WTC11 (cell line): Measurements from ENCODE around the gene RFX8. TPM values are rescaled to one million over a fixed set of nuclear protein-coding genes. Genes with fewer than 3 reads are reported as not detected.

Experiments
- ATAC-seq: fragments of 200-7000 bp; cut with Tn5 transposase; 2 replicates; pipeline ENCODE4 v1.10.0; 2021; ENCODE audit warnings: mild to moderate bottlenecking, moderate library complexity
- CTCF ChIA-PET: fragments of 300-600 bp; sonication (Branson Sonifier 250); formaldehyde crosslinking; loops from one replicate; lab custom pipeline; 2021; ENCODE audit warnings: antibody characterized with exemption; lab: Charles Lee
- POLR2A ChIA-PET: fragments of 350-600 bp; sonication (Branson Sonifier 250); formaldehyde crosslinking; loops from one replicate; lab custom pipeline; 2021; ENCODE audit warnings: antibody characterized with exemption; lab: Charles Lee
- DNase-seq: peaks from one replicate; pipeline ENCODE4 v3.0.0; 2021; ENCODE audit warnings: low spot score
- H3K27ac Mint-ChIP-seq: 2 replicates; pipeline ENCODE4 v1.8.0; 2021; ENCODE audit warnings: mixed read lengths
- H3K27me3 Mint-ChIP-seq: 2 replicates; pipeline ENCODE4 v1.8.0; 2021; ENCODE audit warnings: low read depth, mild to moderate bottlenecking, moderate library complexity, mixed read lengths
- H3K36me3 Mint-ChIP-seq: 2 replicates; pipeline ENCODE4 v1.8.0; 2021; ENCODE audit warnings: mixed read lengths
- H3K4me1 Mint-ChIP-seq: 2 replicates; pipeline ENCODE4 v1.8.0; 2022; ENCODE audit warnings: mixed read lengths
- H3K4me3 Mint-ChIP-seq: 2 replicates; pipeline ENCODE4 v1.8.0; 2021; ENCODE audit warnings: mild to moderate bottlenecking, moderate library complexity, mixed read lengths
- H3K9me3 Mint-ChIP-seq: 2 replicates; pipeline ENCODE4 v1.8.0; 2021; ENCODE audit warnings: mixed read lengths
- E2F4 ChIP-seq: sonication (generic); formaldehyde crosslinking; IDR thresholded peaks from 2 replicates; pipeline ENCODE4 v1.8.1; 2022; ENCODE audit warnings: low read depth, mild to moderate bottlenecking, moderate library complexity, missing genetic modification reagents, borderline replicate concordance
- MLX ChIP-seq: sonication (generic); formaldehyde crosslinking; IDR thresholded peaks from 2 replicates; pipeline ENCODE4 v1.8.1; 2023; ENCODE audit warnings: mild to moderate bottlenecking, missing genetic modification reagents, moderate library complexity
- NR3C1 ChIP-seq: sonication (generic); formaldehyde crosslinking; conservative IDR thresholded peaks from 2 replicates; pipeline ENCODE4 v1.8.1; 2023; ENCODE audit warnings: low read depth, mild to moderate bottlenecking, missing genetic modification reagents
- RORB ChIP-seq: fragments of 250-450 bp; sonication (Bioruptor Pico); IDR thresholded peaks from 2 replicates; pipeline ENCODE4 v1.9.0; 2021; ENCODE audit warnings: mild to moderate bottlenecking
- SMAD4 ChIP-seq: sonication (generic); formaldehyde crosslinking; IDR thresholded peaks from 2 replicates; pipeline ENCODE4 v1.8.0; 2022; ENCODE audit warnings: mild to moderate bottlenecking, missing genetic modification reagents
- TCF7 ChIP-seq: sonication (generic); formaldehyde crosslinking; IDR thresholded peaks from 2 replicates; pipeline ENCODE4 v1.8.0; 2022; ENCODE audit warnings: mild to moderate bottlenecking, low read depth, missing genetic modification reagents, moderate library complexity
- TEAD4 ChIP-seq: sonication (generic); formaldehyde crosslinking; IDR thresholded peaks from 2 replicates; pipeline ENCODE4 v1.8.0; 2022; ENCODE audit warnings: mild to moderate bottlenecking, missing genetic modification reagents
- TP53 ChIP-seq: sonication (generic); formaldehyde crosslinking; IDR thresholded peaks from 2 replicates; pipeline ENCODE4 v1.8.1; 2023; ENCODE audit warnings: mild to moderate bottlenecking, missing genetic modification reagents
- USF1 ChIP-seq: sonication (generic); formaldehyde crosslinking; IDR thresholded peaks from 2 replicates; pipeline ENCODE4 v1.8.0; 2022; ENCODE audit warnings: mild to moderate bottlenecking, missing genetic modification reagents
- ZNF121 ChIP-seq: sonication (generic); formaldehyde crosslinking; IDR thresholded peaks from 2 replicates; pipeline ENCODE4 v1.8.0; 2023; ENCODE audit warnings: missing genetic modification reagents
- ZNF138 ChIP-seq: sonication (generic); formaldehyde crosslinking; conservative IDR thresholded peaks from 2 replicates; pipeline ENCODE4 v1.8.1; 2022; ENCODE audit warnings: mild to moderate bottlenecking, moderate library complexity, missing genetic modification reagents
- ZNF219 ChIP-seq: sonication (generic); formaldehyde crosslinking; IDR thresholded peaks from 2 replicates; pipeline ENCODE4 v1.8.0; 2023; ENCODE audit warnings: missing genetic modification reagents, mild to moderate bottlenecking, borderline replicate concordance
- ZNF232 ChIP-seq: sonication (generic); formaldehyde crosslinking; IDR thresholded peaks from 2 replicates; pipeline ENCODE4 v1.8.0; 2022; ENCODE audit warnings: mild to moderate bottlenecking, missing genetic modification reagents
- ZNF423 ChIP-seq: fragments of 250-450 bp; sonication (Bioruptor Pico); IDR thresholded peaks from 2 replicates; pipeline ENCODE4 v2.1.2; 2022; ENCODE audit warnings: mild to moderate bottlenecking, moderate library complexity
- ZSCAN18 ChIP-seq: fragments of 250-450 bp; sonication (Bioruptor Pico); IDR thresholded peaks from 2 replicates; pipeline ENCODE4 v2.1.2; 2022; ENCODE audit warnings: mild to moderate bottlenecking, moderate library complexity
- total RNA-seq: library from RNA; stranded (reverse); gene quantifications from 3 replicates; pipeline ENCODE4 v1.2.3, GENCODE V29; 2021
- TF ChIP-seq, protein P1 (sequence below): sonication (generic); formaldehyde crosslinking; IDR thresholded peaks from 2 replicates; pipeline ENCODE4 v1.8.1; 2023; ENCODE audit warnings: mild to moderate bottlenecking, missing genetic modification reagents, moderate library complexity
- TF ChIP-seq, protein P2 (sequence below): fragments of 200-600 bp; IDR thresholded peaks from 2 replicates; pipeline ENCODE4 v1.8.0; 2022; ENCODE audit warnings: antibody characterized with exemption
- TF ChIP-seq, protein P3 (sequence below): sonication (generic); formaldehyde crosslinking; IDR thresholded peaks from 2 replicates; pipeline ENCODE4 v1.8.1; 2022; ENCODE audit warnings: mild to moderate bottlenecking, missing genetic modification reagents, moderate library complexity, borderline replicate concordance
- TF ChIP-seq, protein P4 (sequence below): fragments of 250-450 bp; sonication (Bioruptor Pico); IDR thresholded peaks from 2 replicates; pipeline ENCODE4 v1.9.0; 2021; ENCODE audit warnings: moderate library complexity, mild to moderate bottlenecking, inconsistent platforms, borderline replicate concordance

RFX8 gene
- total RNA-seq, 1 experiment from 2014 or later: 0.28 TPM

DNA sequence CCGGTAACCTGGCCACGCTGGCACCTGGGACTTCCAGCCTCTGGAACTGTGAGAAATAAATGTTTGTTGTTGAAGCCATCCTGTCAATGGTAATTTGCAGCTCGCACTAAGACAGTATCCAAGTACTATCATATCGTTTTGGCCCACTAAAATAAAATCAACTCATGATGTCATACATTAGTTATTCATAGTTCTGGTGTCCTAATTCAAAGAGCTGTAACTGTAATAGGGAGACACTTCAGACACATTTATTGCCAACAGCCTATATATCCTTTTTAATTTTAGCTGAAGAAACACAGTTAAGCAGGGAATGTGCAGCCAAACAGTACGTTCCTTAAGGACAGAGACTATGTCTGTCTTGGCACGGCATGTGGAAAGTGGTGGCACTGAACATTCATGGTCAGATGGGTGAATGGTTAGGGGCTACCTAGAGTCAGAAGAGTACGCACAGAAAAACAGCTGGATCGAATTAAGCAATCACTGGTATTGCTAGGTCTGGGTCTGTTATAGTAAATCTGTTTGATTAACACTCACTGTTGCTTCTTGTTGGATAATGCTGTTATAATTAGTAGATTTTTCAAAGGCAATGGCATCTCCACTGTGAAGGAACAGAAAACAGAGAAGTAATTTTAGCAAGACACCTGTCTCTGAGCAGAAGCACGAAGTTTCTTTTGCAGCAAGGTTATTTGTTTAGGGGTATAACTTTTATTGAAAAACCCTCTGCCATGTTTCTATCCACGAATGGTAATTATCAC lies 46.3 kb downstream of the RFX8 start:
- Mint-ChIP-seq H3K4me1 (no peaks in the 10 kb centered on the region), H3K27me3 (no peaks in the 10 kb centered on the region), H3K4me3 (no peak overlapping the region), H3K36me3 (no peaks in the 10 kb centered on the region), H3K27ac (no peak overlapping the region), H3K9me3 (peaks cover 6% of the 10 kb centered on the region)
- ChIA-PET CTCF (interaction anchor here (1.4 kb wide), 1 partner anchor 10 kb away, joined by 5 read pairs; no protein-coding TSS in a partner anchor), POLR2A (no interaction called here)
- ATAC-seq (no peak), DNase-seq (no peak)
- no peak for TF ChIP-seq USF1
- TF ChIP-seq TEAD4 (CRISPR knock-in tag): no peak
- no peak for TF ChIP-seq ZNF121
- TF ChIP-seq, protein P1, sequence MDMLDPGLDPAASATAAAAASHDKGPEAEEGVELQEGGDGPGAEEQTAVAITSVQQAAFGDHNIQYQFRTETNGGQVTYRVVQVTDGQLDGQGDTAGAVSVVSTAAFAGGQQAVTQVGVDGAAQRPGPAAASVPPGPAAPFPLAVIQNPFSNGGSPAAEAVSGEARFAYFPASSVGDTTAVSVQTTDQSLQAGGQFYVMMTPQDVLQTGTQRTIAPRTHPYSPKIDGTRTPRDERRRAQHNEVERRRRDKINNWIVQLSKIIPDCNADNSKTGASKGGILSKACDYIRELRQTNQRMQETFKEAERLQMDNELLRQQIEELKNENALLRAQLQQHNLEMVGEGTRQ (CRISPR knock-in tag): no peak
- TF ChIP-seq ZNF423 (CRISPR knock-in tag): no peak
- TF ChIP-seq RORB: no peak
- TF ChIP-seq ZNF138: no peak
- no peak for TF ChIP-seq ZNF219 (CRISPR knock-in tag)
- no peak for TF ChIP-seq SMAD4 (CRISPR knock-in tag)
- TF ChIP-seq ZSCAN18 (CRISPR knock-in tag): no peak
- TF ChIP-seq E2F4 (CRISPR knock-in tag): no peak
- TF ChIP-seq ZNF232 (CRISPR knock-in tag): no peak
- TF ChIP-seq NR3C1 (CRISPR knock-in tag): no peak
- TF ChIP-seq TCF7 (CRISPR knock-in tag): no peak
- TF ChIP-seq, protein P2, sequence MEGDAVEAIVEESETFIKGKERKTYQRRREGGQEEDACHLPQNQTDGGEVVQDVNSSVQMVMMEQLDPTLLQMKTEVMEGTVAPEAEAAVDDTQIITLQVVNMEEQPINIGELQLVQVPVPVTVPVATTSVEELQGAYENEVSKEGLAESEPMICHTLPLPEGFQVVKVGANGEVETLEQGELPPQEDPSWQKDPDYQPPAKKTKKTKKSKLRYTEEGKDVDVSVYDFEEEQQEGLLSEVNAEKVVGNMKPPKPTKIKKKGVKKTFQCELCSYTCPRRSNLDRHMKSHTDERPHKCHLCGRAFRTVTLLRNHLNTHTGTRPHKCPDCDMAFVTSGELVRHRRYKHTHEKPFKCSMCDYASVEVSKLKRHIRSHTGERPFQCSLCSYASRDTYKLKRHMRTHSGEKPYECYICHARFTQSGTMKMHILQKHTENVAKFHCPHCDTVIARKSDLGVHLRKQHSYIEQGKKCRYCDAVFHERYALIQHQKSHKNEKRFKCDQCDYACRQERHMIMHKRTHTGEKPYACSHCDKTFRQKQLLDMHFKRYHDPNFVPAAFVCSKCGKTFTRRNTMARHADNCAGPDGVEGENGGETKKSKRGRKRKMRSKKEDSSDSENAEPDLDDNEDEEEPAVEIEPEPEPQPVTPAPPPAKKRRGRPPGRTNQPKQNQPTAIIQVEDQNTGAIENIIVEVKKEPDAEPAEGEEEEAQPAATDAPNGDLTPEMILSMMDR: no peak

DNA sequence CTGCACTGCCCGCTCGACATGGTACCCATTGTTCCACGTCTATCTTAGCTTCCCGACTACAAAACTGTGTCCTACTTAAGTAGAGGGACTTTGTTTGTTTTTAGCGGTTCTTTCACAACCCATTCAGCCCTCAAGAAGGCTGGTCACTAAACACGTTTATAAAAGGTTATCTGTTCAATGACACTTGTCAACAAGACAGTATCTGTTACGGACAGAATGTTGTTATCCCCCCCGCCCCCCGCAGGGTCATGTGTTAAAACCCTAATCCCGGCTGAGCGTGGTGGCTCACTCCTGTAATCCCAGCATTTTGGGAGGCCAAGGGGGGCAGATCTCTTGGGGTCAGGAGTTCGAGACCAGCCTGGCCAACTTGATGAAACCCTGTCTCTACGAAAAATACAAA lies 47.2 kb downstream of the RFX8 start:
- Mint-ChIP-seq H3K27me3 (no peaks in the 10 kb centered on the region), H3K4me3 (no peak overlapping the region), H3K27ac (no peak overlapping the region)

More for the DNA sequence above, 47.2 kb downstream of the RFX8 start:
- ChIA-PET CTCF (interaction anchor here (1.4 to 1.5 kb wide), 2 partner anchors 9 to 298 kb away, joined by 4 to 5 read pairs; no protein-coding TSS in a partner anchor), POLR2A (no interaction called here)
- DNase-seq: no peak
- no peak for TF ChIP-seq MLX
- TF ChIP-seq, protein P3, sequence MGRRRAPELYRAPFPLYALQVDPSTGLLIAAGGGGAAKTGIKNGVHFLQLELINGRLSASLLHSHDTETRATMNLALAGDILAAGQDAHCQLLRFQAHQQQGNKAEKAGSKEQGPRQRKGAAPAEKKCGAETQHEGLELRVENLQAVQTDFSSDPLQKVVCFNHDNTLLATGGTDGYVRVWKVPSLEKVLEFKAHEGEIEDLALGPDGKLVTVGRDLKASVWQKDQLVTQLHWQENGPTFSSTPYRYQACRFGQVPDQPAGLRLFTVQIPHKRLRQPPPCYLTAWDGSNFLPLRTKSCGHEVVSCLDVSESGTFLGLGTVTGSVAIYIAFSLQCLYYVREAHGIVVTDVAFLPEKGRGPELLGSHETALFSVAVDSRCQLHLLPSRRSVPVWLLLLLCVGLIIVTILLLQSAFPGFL (CRISPR knock-in tag): no peak
- no peak for TF ChIP-seq TP53 (CRISPR knock-in tag)
- TF ChIP-seq, protein P4, sequence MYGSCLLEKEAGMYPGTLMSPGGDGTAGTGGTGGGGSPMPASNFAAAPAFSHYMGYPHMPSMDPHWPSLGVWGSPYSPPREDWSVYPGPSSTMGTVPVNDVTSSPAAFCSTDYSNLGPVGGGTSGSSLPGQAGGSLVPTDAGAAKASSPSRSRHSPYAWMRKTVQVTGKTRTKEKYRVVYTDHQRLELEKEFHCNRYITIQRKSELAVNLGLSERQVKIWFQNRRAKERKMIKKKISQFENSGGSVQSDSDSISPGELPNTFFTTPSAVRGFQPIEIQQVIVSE (CRISPR knock-in tag): no peak
- TF ChIP-seq, all 79 proteins: peak for 0
- Mint-ChIP-seq H3K4me1 (no peaks in the 10 kb centered on the region), H3K9me3 (peaks cover 10% of the 10 kb centered on the region), H3K36me3 (no peaks in the 10 kb centered on the region)
- ATAC-seq: no peak
